ENCODE results near the gene SESN1.

Gene SESN1

GRCh38 chr6:109024368-109024767 is 70.3 kb downstream of the SESN1 start:
- peak; percentile 24 for DNase-seq

DNA sequence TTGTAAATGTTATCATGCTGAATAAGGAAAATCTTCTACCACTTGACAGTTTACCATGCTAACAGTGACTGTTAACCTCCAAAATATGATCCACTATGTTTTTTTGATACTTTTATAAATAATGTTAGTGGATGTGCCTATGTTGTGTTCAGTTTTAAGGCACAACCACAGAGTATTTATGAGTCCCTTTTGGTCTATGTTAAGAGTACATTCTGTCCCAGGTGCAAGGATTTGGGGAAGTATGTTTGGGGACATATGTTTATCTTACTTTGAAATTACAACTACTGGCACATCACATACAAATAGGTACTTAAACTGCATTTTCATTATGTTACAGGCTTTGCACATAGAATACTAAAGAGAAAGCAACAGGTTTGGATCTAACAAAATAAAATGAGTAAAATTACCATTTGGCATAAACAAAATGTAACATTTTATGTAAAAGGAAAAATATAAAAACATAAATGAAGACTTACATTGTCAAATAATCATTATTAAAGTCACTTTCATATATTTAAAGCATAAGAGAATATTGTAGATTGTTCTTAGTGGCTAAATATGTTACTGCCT is 71.2 kb downstream of the SESN1 start:
- no peak for DNase-seq

DNA sequence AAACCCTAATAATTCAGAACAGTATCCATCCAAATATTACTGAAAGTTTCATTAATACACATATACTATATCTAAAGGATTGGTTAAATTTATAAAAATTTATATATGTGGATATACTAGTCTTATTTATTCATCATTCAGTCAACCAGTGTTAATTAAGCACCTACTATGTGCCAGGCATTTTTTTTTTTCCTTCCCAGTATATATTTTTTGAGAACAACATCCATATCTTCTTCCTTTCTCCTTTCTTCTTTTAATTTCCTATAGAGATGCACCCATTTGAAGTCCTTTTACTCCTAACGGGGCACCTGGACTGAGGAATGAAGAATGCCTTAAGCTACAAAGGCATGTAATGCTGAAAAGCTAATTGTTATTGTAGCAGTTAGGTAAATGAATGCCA is 72.8 kb downstream of the SESN1 start:
- DNase-seq = no peak

DNA sequence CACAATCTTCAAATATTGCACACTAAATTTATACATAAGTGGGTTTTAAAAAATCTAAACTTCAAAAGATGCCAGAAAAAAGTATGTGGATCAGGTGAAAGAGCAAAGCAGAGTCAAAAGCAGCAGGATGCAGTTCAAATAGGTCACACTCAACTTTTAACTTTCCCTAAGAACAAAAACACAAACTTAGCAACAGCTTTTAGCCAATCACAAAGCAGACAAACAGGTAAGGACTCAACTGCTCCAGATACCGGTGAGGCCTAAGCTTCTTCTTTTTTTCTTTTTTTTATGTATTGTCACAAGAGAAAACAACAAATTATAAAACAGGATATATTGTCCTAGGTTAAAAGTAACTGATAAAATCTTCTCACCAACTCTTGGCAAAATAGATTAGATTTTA is 74.7 kb downstream of the SESN1 start:
- no peak for DNase-seq

DNA sequence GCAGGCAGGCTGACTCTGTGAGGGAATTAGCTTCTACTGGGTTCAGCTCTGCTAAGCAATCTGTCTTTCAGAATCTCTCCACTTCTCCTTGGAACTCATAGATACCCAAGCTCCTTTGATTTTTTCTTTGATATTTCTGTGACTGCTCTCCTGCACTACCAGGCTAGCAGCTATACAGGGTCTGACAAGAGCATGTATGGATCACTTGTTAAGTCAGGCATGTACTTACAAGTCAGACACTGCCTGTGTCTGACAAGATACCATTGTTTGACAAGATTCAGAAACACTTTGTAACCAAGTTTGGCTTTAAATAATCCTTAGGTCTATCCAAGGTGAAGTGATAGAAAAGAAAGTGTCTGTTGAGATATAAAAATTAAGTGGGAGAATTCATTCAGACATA is 79.5 kb downstream of the SESN1 start:
- no peak for DNase-seq

DNA sequence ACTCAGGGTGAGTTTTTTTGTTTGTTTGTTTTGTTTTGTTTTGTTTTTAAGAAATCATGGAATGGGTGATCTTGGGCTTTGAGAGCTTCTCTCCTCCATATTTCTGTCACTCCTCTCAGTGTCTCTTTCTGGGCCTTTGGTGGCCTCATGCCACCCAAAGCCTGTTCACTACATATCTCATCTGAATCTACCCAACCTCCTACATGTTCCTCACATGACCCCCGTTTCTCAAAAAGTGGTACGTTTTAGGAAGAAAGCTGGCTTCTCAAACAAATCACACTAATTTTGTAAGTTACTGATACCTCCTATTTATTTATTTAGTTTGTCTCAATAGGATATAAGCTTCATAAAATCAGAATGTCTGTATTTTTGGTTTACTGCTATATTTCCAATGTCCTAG is 80.0 kb downstream of the SESN1 start:
- no peak for DNase-seq

GRCh38 chr6:109013656-109014305 is 80.9 kb downstream of the SESN1 start:
- no peak for DNase-seq

DNA sequence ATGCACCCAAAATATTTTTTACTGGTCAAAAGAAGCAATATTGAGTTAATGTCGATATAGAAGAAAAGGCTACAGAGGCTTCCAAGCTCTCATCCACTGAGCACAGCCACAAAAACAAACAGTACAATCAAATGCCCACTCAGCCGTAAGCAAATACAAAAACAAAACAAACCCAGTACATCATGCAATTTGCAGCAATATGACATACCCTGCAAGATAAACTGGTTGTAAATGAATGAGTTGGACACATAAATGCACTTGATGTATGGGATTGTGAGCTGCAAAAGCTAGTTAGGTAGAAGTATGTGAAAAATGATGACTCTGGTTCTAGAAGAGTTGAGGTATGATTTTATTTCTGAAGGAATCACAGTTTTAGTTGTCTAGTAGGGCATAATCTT is 83.9 kb downstream of the SESN1 start:
- no peak for DNase-seq

DNA sequence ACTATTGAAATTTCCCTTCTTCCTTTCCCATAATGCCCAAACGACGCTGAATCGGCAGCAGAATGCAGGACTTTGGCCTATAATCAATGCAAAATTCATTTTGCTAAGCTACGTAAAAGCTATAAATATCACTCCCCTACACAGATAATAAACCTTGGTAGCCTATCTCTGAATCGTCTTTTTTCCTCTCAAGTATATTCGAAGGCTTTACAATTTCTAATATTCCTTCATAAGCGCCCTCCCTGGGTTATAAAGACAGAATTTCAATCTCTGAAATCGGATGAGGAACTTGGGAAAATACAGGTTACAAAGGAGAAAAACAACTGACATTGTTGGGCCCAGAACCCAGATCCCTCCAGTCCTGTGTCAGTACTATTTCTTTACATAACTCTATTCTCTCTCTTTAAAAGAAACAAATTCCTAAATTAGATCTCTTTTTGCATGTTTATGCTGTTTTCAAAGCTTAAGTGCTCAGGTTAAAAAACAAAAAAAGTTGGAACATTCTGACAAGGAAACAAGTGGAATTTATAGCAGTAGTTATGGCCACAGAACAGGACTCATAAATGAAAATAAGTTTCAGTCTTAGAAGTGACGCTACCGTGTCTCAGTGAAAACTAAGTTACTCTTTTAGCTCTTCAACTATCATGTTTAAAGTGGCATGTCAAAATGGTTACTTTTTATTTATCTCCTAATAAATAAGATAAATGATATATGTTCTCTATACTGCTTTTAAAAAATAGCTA is 84.5 kb downstream of the SESN1 start:
- DNase-seq = no peak

DNA sequence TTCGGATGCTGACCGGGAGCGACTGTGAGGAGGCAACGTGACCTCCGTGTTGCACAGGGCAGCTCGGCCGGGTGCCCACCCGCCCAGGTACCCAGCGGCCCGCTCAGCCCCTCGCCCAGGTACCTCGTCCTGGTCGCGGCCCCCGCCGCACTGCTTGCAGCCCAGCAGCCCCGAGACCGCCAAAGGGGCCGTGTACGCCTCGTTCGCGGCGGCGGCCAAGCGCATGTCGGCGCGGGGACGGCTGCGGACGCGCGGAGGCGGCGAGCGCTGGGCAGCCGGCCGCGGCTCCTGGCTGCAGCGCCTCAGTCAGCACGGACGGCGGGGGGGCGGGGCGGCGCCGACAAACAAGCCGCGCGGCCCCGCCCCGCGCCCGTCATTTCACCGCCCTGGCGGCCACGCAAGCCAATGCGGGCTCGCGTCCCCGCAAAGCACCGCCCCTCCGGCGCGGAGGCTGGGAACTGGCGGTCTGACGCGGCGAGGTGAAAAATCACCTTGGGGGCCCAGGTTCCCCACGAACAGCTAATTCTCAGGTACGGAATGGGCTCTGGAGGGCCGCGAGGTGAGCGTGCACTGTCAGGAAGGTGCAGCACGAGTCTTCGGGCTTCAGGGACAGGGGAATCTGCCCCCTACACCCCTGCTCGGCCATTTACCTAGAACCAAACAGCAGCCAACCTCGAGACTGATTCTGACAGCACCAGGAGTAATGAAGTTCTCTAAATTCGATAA is 85.2 kb downstream of the SESN1 start:
- peak; percentile 82 for DNase-seq

DNA sequence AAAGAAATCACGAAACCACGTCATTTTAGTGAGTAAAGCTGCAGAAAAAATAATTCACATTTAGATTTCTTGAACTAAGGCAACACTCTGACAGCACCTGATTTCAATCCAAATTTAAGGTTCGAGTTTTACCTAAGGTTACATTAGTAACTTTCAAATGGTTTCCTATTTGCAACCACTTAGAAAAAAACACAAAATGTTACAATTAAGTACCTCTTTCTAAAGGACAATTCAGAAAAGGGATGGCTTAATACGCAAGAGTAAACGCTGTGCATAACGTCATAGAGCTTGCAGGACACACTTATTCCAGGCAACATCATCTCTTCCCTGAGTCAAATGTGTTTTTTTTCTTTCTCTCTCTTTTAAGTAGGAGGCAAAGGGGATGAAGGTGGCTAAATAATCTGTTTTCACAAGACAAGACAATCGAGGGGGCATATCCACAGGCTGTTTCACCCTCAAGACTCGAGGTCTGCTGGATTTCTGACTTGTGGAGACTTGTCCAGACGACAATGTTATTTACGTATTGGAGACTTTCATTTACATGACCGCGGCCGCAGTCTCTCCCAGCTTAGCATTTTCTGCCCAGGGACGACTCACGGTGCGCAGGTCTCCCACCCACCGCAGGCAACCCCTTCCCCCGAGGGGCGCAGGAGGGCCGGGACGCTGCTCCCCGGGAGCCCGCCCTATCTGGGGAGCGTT is 86.0 kb downstream of the SESN1 start:
- peak; percentile 4 for DNase-seq

- DNase-seq = no peak
These were observed 86.6 kb downstream of the SESN1 start for GRCh38 chr6:109008054-109008453.

DNA sequence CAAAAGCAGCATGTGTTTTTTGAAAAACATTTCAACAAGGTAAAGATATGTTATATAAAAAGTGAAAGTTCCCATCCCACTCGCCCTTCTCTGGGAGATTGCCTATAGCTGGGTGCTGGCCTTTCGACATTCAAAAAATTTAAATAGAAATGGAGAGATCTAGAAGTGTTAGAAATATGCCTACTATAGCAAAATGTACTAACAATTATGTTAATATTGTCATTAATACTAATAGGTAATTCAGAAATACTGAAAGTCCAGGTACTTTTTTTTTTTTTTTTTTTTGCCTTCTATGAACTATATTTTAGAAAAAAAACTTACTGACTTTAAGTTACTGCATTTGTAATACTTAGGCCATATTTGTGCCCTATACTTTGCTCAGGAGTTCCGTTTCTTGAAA is 87.1 kb downstream of the SESN1 start:
- DNase-seq = no peak

- DNase-seq = no peak
These were observed 87.8 kb downstream of the SESN1 start for GRCh38 chr6:109006818-109007217.

DNA sequence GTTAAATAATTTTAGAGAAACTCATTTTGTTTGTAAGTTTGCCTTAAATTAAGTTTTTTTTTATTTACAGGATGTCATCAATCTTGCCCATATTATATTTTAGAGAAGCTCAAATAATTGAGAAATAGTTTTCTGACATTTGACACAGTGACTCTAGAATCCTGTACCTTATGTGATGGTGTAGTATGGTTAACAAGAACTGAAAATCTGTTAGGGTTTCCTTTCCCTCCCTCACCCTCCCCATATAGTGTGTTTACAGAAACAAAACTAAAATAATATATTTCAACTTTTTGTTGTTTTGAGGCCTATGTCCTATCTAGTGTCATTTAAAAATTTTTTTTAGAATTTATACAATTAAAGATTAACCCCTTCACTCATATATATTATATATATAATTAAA is 91.8 kb downstream of the SESN1 start:
- no peak for DNase-seq

DNA sequence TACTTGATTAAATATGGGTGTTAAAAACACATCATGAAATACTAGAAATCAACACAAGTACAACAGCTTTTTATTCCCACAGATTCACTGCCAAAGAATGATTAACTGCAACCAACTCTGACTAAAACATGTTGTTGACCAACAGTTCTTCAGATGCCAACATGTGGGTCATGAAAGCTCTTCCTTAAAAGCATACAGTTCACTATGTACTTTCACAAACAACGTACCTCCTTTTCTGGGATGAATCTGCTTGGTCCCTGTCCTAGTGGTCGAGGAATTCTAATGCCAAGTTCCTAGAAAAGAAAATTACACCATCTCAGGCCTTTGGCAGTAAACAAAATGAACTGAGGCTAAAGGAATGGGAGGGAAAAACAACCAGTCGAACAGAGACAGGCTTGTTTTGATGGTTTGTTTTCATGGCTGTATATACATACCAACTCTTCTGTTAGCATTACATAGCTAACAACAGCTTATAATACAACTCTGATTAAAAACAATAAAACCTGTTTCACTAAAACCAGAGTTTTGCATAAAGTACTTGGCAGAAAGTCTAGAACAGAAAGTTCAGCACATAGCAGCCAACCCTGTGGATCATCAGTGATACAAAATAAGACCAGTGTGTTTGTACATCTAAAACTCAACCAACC is 92.5 kb downstream of the SESN1 start:
- DNase-seq = no peak

GRCh38 chr6:109001291-109001894 is 93.3 kb downstream of the SESN1 start:
- no peak for DNase-seq

DNA sequence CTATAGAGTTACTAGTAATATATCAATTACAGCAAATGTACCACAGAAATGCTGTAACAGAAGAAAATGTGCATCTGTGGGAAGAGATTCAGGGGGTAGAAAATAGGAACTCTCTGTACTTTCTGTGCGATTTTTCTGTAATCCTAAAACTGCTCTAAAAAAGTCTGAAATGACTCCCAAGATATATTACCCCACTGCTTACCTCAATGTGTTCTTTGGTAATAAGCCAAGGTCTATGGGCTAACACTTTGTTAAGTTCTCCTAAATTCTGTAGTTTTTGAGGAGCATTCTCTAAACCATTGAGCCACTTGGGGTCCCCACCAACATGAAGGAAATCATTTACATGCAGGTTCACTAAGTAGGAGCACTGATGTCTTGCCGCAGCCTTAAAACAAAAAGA is 94.4 kb downstream of the SESN1 start:
- DNase-seq = no peak

- DNase-seq = no peak
These were observed 95.2 kb downstream of the SESN1 start for GRCh38 chr6:108999428-108999827.

GRCh38 chr6:108998485-108998884 is 96.2 kb downstream of the SESN1 start:
- DNase-seq = no peak

DNA sequence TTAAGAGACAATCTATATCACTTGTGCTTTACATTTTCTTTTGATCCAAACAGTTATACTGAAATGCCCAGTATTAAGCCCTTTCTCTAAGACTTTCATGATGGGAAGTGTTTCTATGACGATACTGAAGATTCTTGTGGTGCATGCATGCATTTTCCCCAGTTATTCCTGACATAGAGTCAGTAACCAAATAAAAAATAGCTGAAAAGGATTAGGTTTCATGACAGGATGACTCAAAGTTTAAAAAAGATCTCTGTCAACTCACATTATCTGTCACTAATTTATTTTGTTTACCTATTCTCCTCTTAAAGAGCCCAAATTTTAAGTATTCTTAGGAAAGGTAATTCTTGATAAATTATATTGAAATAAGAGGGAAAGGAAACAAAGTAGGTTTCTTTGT is 98.4 kb downstream of the SESN1 start:
- DNase-seq = no peak

DNA sequence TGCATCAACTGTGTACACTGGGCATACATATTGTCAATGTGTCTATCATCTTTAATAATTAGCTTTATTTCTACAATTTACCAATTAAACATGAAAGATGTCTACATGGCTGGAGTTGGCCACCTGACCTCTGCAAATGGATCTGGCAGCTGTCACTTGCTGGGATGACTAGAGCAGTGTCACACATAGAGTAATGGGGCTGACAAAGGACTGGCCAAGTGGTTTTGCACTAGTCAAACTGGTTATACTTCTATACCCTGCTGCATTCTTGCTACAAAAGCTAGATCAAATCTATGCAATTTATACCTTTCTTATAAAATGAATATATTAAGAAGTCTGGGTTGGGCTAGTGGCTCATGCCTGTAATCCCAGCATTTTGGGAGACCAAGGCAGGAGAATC is 99.3 kb downstream of the SESN1 start:
- no peak for DNase-seq

Measured in fibroblast of skin of right quadriceps (primary cell).